Measurements from ENCODE around the gene LEFTY1. TPM values are rescaled to one million over a fixed set of nuclear protein-coding genes. Genes with fewer than 3 reads are reported as not detected.
A peak's percentile ranks its signal among the peaks of the same experiment; 100 is the strongest.

The LEFTY1 gene
- total and polyA plus RNA-seq, 9 of the 15 experiments (the other 6 are each of a cell fraction or from before 2014, with no cell fraction given): 0.07 to 0.24 (median 0.17) TPM; not detected in 5

DNA sequence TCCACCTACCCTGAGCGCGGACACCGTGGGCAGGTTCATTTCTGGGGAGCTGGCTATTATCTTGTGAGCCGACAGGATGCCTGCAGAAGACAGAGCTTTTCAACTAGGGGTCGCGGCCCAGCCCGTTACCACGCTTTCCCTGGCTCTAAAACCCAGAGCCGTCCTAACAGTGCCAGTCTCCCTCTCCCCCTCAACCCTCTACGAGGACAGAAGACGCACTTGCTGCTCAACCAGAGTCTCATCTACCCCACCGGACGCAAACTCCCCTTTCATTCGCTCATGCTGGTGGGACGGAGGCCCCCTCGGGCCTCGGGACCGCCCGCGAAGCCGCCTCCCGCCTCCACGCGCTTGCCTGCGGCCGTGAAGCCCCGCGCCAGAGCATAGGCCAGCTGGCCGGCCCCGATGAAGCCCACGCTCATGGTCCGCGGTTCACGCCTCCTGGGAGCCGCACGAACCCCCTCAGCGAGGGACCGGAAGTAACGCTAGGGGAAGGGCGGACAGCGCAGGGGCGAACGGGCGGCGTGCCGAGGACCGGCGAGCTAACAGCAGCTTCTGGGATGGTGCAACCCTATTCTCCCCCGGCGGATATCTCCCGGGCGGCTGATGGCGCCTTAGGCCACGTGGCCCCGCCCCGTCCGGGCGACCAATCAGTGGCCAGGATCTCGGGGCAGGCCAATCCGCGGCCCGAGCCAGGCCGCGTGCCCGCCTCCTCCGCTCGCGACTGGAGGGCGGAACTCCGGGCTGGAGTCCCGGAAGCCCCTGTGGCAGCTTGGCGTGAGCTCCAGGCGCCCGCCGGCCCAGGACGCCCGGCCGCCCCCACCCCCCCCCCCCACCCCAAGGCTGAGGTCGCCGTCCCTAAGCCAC lies 35.0 kb upstream of the LEFTY1 start, which contains the start of gene PYCR2 (continued):
- TF ChIP-seq SUPT5H (IDR thresholded peaks at IDR 0.05) (peak; percentile 96), FOXK2 (conservative IDR thresholded peaks at IDR 0.05 in 1 of 2, IDR thresholded peaks at IDR 0.05 in 1 of 2; ENCODE audit: low read depth in 2 of 2) (peak in 1 of 2 experiments; percentile 44; a peak in 1 of 4 replicates), RFX7 (CRISPR knock-in tag; IDR thresholded peaks at IDR 0.05) (no peak), KAT2B (IDR thresholded peaks at IDR 0.05; ENCODE audit: low read depth, low read length) (no peak), RAD21 (CRISPR knock-in tag; conservative IDR thresholded peaks at IDR 0.05 in 1 of 2, IDR thresholded peaks at IDR 0.05 in 1 of 2) (peak in 1 of 2 experiments; percentile 16; a peak in 2 of 4 replicates), HDGF (IDR thresholded peaks at IDR 0.05) (peak; percentile 58; the same call in 1 of the 2 replicates), SRSF1 (IDR thresholded peaks at IDR 0.05; ENCODE audit: low read depth, low read length) (no peak), CEBPB (tag; IDR thresholded peaks at IDR 0.05) (peak; percentile 96), POLR2AphosphoS2 (IDR thresholded peaks at IDR 0.05; ENCODE audit: low read length) (peak; percentile 62; the same call in 1 of the 2 replicates), ZNF655 (CRISPR knock-in tag; IDR thresholded peaks at IDR 0.05) (no peak), SPI1 (IDR thresholded peaks at IDR 0.05; ENCODE audit: borderline replicate concordance, low read depth, low read length) (peak; percentile 68; the same call in 1 of the 2 replicates), ZNF76 (CRISPR knock-in tag; IDR thresholded peaks at IDR 0.05; ENCODE audit: borderline replicate concordance) (peak; percentile 70; the same call in 1 of the 2 replicates), MTA1 (IDR thresholded peaks at IDR 0.05; ENCODE audit: borderline replicate concordance) (no peak), NFXL1 (CRISPR knock-in tag; IDR thresholded peaks at IDR 0.05) (no peak), ZNF395 (CRISPR knock-in tag; IDR thresholded peaks at IDR 0.05) (peak; percentile 68), BDP1 (IDR thresholded peaks at IDR 0.05; ENCODE audit: insufficient read depth, insufficient read length) (no peak), RNF2 (IDR thresholded peaks at IDR 0.05) (peak; percentile 38; the same call in 1 of the 2 replicates), ZFP1 (CRISPR knock-in tag; IDR thresholded peaks at IDR 0.05) (no peak), IRF1 (CRISPR knock-in tag; IDR thresholded peaks at IDR 0.05; ENCODE audit: borderline replicate concordance) (no peak), FIP1L1 (IDR thresholded peaks at IDR 0.05; ENCODE audit: low read depth, low read length, poor library complexity, severe bottlenecking) (peak; percentile 95), RUNX1 (IDR thresholded peaks at IDR 0.05; ENCODE audit: low read depth) (no peak), CHCHD3 (CRISPR knock-in tag; IDR thresholded peaks at IDR 0.05) (no peak; the same call in 1 of the 2 replicates)
- TF ChIP-seq, protein P1, sequence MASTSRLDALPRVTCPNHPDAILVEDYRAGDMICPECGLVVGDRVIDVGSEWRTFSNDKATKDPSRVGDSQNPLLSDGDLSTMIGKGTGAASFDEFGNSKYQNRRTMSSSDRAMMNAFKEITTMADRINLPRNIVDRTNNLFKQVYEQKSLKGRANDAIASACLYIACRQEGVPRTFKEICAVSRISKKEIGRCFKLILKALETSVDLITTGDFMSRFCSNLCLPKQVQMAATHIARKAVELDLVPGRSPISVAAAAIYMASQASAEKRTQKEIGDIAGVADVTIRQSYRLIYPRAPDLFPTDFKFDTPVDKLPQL (IDR thresholded peaks at IDR 0.05; ENCODE audit: extremely low read depth, insufficient read length): no peak
- TF ChIP-seq, protein P2, sequence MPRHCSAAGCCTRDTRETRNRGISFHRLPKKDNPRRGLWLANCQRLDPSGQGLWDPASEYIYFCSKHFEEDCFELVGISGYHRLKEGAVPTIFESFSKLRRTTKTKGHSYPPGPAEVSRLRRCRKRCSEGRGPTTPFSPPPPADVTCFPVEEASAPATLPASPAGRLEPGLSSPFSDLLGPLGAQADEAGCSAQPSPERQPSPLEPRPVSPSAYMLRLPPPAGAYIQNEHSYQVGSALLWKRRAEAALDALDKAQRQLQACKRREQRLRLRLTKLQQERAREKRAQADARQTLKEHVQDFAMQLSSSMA (CRISPR knock-in tag; IDR thresholded peaks at IDR 0.05): peak; percentile 75; the same call in 1 of the 2 replicates

All from K562 (cell line).